HepG2 (cell line): ENCODE data around the gene WWP2. TPM values are rescaled to one million over a fixed set of nuclear protein-coding genes. Genes with fewer than 3 reads are reported as not detected.
A peak's percentile ranks its signal among the peaks of the same experiment; 100 is the strongest.
"Not testable (repeated sequence)": the region's sequence is repeated elsewhere in the genome, so short reads cannot be mapped to it uniquely, and the experiment has no call there.

ENCODE experiments used
- ATAC-seq: fragments of 200-7000 bp; cut with Tn5 transposase; 3 replicates; pipeline ENCODE4 v1.9.1; 2020; ENCODE audit warnings: mild to moderate bottlenecking, moderate library complexity
- BruUV-seq: library from RNA; stranded (reverse); fragments of 400-500 nt; replicated peaks from 2 replicates; lab custom pipeline; 2021; lab: Mats Ljungman, UMichigan
- CTCF ChIA-PET: fragments of 300-600 bp; formaldehyde crosslinking; extraction: SDS; loops from one replicate; lab custom pipeline; 2021; ENCODE audit warnings: low total read pairs, inconsistent platforms, low intra/inter-chr PET ratio; lab: Yijun Ruan, JAX
- POLR2A ChIA-PET: fragments of 350-600 bp; sonication (Branson Sonifier 250); formaldehyde crosslinking; loops from one replicate; lab custom pipeline; 2020; ENCODE audit warnings: antibody characterized with exemption, inconsistent platforms; lab: Yijun Ruan, JAX
- DNase-seq: peaks from one replicate; pipeline ENCODE4 v3.0.0-alpha.2; 2015; ENCODE audit warnings: low spot score
- FAIRE-seq: peaks from 3 replicates; lab custom pipeline; 2011; peaks lifted over from hg19 to GRCh38; lab: Jason Lieb, UNC
- H2AFZ ChIP-seq: one replicate; pipeline ENCODE4 v1.6.1; 2011; ENCODE audit warnings: low read length, inconsistent platforms
- H3K27ac ChIP-seq: fragments of 300-600 bp; 3 replicates; pipeline ENCODE4 v1.8.0; 2011; ENCODE audit warnings: mixed run types, mild to moderate bottlenecking, mixed read lengths, low read length, inconsistent platforms; ENCODE audit not compliant: insufficient read depth; ENCODE audit errors: extremely low read length
- H3K27me3 ChIP-seq, 2 experiments: fragments of 200-600 bp in 1 of 2; 2 replicates in 1 of 2; 3 replicates in 1 of 2; pipeline versions ENCODE4 v1.6.0 to v1.8.0; 2011; ENCODE audit warnings: low read length in 2 of 2, mild to moderate bottlenecking in 2 of 2, moderate library complexity in 2 of 2, inconsistent platforms in 1 of 2; ENCODE audit not compliant: insufficient read depth in 2 of 2, control insufficient read depth in 1 of 2
- H3K36me3 ChIP-seq, 2 experiments: fragments of 200-600 bp in 1 of 2; replicated peaks in 1 of 2; 2 replicates in 1 of 2; 3 replicates in 1 of 2; pipeline versions ENCODE4 v1.5.1 to v1.8.0; 2011; ENCODE audit warnings: low read length in 2 of 2, inconsistent platforms in 1 of 2; ENCODE audit not compliant: insufficient read depth in 2 of 2, control insufficient read depth in 1 of 2
- H3K4me1 ChIP-seq: 2 replicates; pipeline ENCODE4 v1.5.1; 2012; ENCODE audit warnings: low read length, inconsistent platforms; ENCODE audit not compliant: insufficient read depth
- H3K4me2 ChIP-seq: 2 replicates; pipeline ENCODE4 v1.6.0; 2011; ENCODE audit warnings: low read depth, low read length, inconsistent platforms
- H3K4me3 ChIP-seq, 3 experiments: fragments of 200-600 bp in 1 of 3; sonication (generic), shearing (Covaris generic) in 1 of 3; replicated peaks in 1 of 3; 2 replicates each; pipeline ENCODE4 v1.5.1; 2011 to 2016; ENCODE audit warnings: low read length in 3 of 3, inconsistent platforms in 2 of 3, low read depth in 2 of 3, mild to moderate bottlenecking in 2 of 3, control low read depth in 1 of 3, mixed read lengths in 1 of 3; ENCODE audit not compliant: insufficient read depth in 1 of 3
- H3K79me2 ChIP-seq: one replicate; pipeline ENCODE4 v1.6.1; 2011; ENCODE audit warnings: low read length, inconsistent platforms; ENCODE audit not compliant: insufficient read depth
- H3K9ac ChIP-seq: 2 replicates; pipeline ENCODE4 v1.6.0; 2011; ENCODE audit warnings: mild to moderate bottlenecking, low read depth, low read length, inconsistent platforms; ENCODE audit not compliant: insufficient read depth
- H3K9me3 ChIP-seq: 2 replicates; pipeline ENCODE4 v1.5.1; 2012; ENCODE audit warnings: mild to moderate bottlenecking, low read length
- H4K20me1 ChIP-seq: 2 replicates; pipeline ENCODE4 v1.6.0; 2011; ENCODE audit warnings: inconsistent platforms, mild to moderate bottlenecking, low read length, moderate library complexity; ENCODE audit not compliant: insufficient read depth
- HDAC1 ChIP-seq: sonication (generic); formaldehyde crosslinking; IDR thresholded peaks from 2 replicates; pipeline ENCODE4 v1.5.1; 2020; ENCODE audit warnings: mild to moderate bottlenecking, missing genetic modification reagents
- HOXA3 ChIP-seq: sonication (generic); formaldehyde crosslinking; IDR thresholded peaks from 2 replicates; pipeline ENCODE4 v1.5.0; 2020; ENCODE audit warnings: missing genetic modification reagents
- KLF12 ChIP-seq: sonication (generic); formaldehyde crosslinking; IDR thresholded peaks from 2 replicates; pipeline ENCODE4 v1.4.0; 2020; ENCODE audit warnings: missing genetic modification reagents, borderline replicate concordance
- MAZ ChIP-seq, 2 experiments: sonication (generic) in 1 of 2; formaldehyde crosslinking in 1 of 2; IDR thresholded peaks; 2 replicates each; pipeline versions ENCODE4 v1.5.0 to v1.6.1; 2012 to 2020; ENCODE audit warnings: low read depth in 2 of 2, mild to moderate bottlenecking in 2 of 2, borderline replicate concordance in 1 of 2, improper control_type of control experiment in 1 of 2, low read length in 1 of 2, missing genetic modification reagents in 1 of 2, moderate library complexity in 1 of 2
- PHF21A ChIP-seq: sonication (generic); formaldehyde crosslinking; IDR thresholded peaks from 2 replicates; pipeline ENCODE4 v1.5.0; 2020; ENCODE audit warnings: mild to moderate bottlenecking, missing genetic modification reagents
- RBFOX2 ChIP-seq: fragments of 200-400 bp; formaldehyde crosslinking; IDR thresholded peaks from 2 replicates; pipeline ENCODE4 v1.6.1; 2017; ENCODE audit warnings: low read depth, mild to moderate bottlenecking, low read length
- SP1 ChIP-seq, 2 experiments: fragments of 450-650 bp in 1 of 2; sonication (generic) in 1 of 2; formaldehyde crosslinking in 1 of 2; IDR thresholded peaks; 2 replicates each; pipeline versions ENCODE4 v1.4.0 to v1.6.1; 2016 to 2020; ENCODE audit warnings: missing genetic modification reagents in 1 of 2
- TAF1 ChIP-seq: sonication (generic); formaldehyde crosslinking; IDR thresholded peaks from 2 replicates; pipeline ENCODE4 v1.4.0; 2020; ENCODE audit warnings: missing genetic modification reagents
- THAP11 ChIP-seq: IDR thresholded peaks from 2 replicates; pipeline ENCODE4 v1.6.1; 2016; ENCODE audit warnings: missing biosample characterization, missing genetic modification reagents
- ZFY ChIP-seq: sonication (generic); formaldehyde crosslinking; IDR thresholded peaks from 2 replicates; pipeline ENCODE4 v1.4.0; 2020; ENCODE audit warnings: missing genetic modification reagents
- WGBS: methylation state at CpG from one replicate; pipeline ENCODE4 v1.1.6; 2017; ENCODE audit warnings: low lambda C conversion rate; 5-methylcytosine and 5-hydroxymethylcytosine counted together
- in situ Hi-C: cut with HindIII; loops from 2 replicates; pipeline ENCODE4 v1.10.0; 2017; ENCODE audit warnings: low pct_unique_long_range_greater_than_20kb; ENCODE audit not compliant: extremely low pct_ligation_motif_present
- intact Hi-C: fragments of 100-400 bp; cut with micrococcal nuclease; formaldehyde crosslinking; loops from one replicate; pipeline ENCODE4 v1.10.0; 2022; ENCODE audit not compliant: unreplicated experiment
- polyA plus RNA-seq, 8 experiments: library from polyadenylated mRNA; depleted of rRNA in 3 of 8; stranded (reverse) in 7 of 8; unstranded in 1 of 8; fragments of >200 nt; fragmentation: Illumina TruSeq in 4 of 8; extraction: Trizol in 4 of 8; gene quantifications; 2 replicates each; pipeline versions ENCODE4 v1.2.1 to v1.2.3, GENCODE V29; 2011 to 2016; ENCODE audit warnings: low read depth in 4 of 8, missing spikeins in 1 of 8, mixed read lengths in 1 of 8; ENCODE audit not compliant: insufficient read depth in 1 of 8
- total RNA-seq, 5 experiments: library from RNA; depleted of rRNA; stranded (reverse); fragments of >200 nt; fragmentation: Illumina TruSeq; extraction: Trizol; gene quantifications; 2 replicates each; pipeline ENCODE4 v1.2.3, GENCODE V29; 2016; ENCODE audit warnings: low read depth in 1 of 5
- TF ChIP-seq, protein P1 (sequence below): sonication (generic); formaldehyde crosslinking; IDR thresholded peaks from 2 replicates; pipeline ENCODE4 v1.4.0; 2020; ENCODE audit warnings: missing genetic modification reagents, borderline replicate concordance
- TF ChIP-seq, protein P2 (sequence below): sonication (generic); formaldehyde crosslinking; IDR thresholded peaks from 2 replicates; pipeline ENCODE4 v1.4.0; 2020; ENCODE audit warnings: missing genetic modification reagents
- TF ChIP-seq, protein P3 (sequence below), 2 experiments: sonication (generic) in 1 of 2; formaldehyde crosslinking in 1 of 2; IDR thresholded peaks; 2 replicates each; pipeline versions ENCODE4 v1.4.0 to v1.6.1; 2018 to 2020; ENCODE audit warnings: missing genetic modification reagents in 2 of 2, borderline replicate concordance in 1 of 2, low read depth in 1 of 2, mild to moderate bottlenecking in 1 of 2, missing biosample characterization in 1 of 2

WWP2 gene
- total and polyA plus RNA-seq, 2 of the 13 experiments (the other 11 are each of a cell fraction or from before 2014, with no cell fraction given) = 11.4 to 28.2 TPM

DNA sequence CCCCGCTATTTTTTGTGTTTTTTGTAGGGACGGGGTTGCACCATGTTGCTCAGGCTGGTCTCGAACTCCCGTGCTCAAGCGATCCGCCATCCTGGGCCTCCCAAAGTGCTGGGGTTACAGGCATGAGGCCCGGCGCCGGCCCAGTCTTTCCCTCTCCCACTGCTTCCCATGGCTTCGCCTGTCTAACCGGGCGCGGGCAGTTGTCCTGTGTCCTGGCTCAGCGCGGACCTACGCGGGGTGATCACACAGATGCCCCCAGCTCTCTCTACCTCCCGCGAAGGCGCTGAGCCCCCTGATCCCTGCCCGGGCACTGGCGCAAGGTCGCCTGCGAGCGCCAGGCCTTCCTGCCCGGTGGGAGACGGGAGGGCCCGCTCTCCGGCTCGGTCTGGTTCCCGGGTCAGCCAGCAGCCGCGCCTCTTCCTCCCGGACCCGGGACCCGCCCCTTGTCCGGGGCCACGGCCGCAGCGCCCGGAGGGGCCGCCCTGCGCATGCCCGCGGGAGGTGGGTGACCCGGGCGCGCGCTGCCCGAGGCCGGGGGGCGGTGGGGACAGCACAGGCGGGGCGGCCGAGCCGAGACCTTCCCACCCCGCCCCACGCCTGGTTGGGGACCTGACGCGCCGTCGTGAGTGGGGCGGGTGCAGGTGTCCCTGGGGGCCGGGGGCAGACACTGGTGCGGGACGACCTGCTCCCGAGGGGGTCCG is 203.0 kb downstream of the WWP2 start:
- ATAC-seq = peak; percentile 95
- POLR2A ChIA-PET; H2AFZ ChIP-seq; FAIRE-seq; H3K79me2 ChIP-seq; in situ Hi-C loops; H3K36me3 ChIP-seq; CTCF ChIA-PET; H4K20me1 ChIP-seq; H3K9me3 ChIP-seq; DNase-seq; H3K27me3 ChIP-seq; H3K4me1 ChIP-seq; H3K27ac ChIP-seq; intact Hi-C loops; TF ChIP-seq SP1 (IDR thresholded peaks at IDR 0.05); MAZ (IDR thresholded peaks at IDR 0.05; ENCODE audit: borderline replicate concordance, low read depth, low read length): not testable (repeated sequence)
- 59% methylated on average over 11 of the region's 68 CpGs for WGBS
- Histone ChIP-seq H3K9ac (peak overlapping the region; percentile 59), H3K4me2 (peak overlapping the region; percentile 76), H3K4me3 (peak overlapping the region; percentile 7 to 57 (median 53); a peak in 5 of 6 replicates)
- TSS peak; percentile 80 for BruUV-seq
- peak; percentile 73 for TF ChIP-seq RBFOX2
- TF ChIP-seq TAF1 = peak; percentile 42; the same call in 1 of the 2 replicates
- TF ChIP-seq, protein P1, sequence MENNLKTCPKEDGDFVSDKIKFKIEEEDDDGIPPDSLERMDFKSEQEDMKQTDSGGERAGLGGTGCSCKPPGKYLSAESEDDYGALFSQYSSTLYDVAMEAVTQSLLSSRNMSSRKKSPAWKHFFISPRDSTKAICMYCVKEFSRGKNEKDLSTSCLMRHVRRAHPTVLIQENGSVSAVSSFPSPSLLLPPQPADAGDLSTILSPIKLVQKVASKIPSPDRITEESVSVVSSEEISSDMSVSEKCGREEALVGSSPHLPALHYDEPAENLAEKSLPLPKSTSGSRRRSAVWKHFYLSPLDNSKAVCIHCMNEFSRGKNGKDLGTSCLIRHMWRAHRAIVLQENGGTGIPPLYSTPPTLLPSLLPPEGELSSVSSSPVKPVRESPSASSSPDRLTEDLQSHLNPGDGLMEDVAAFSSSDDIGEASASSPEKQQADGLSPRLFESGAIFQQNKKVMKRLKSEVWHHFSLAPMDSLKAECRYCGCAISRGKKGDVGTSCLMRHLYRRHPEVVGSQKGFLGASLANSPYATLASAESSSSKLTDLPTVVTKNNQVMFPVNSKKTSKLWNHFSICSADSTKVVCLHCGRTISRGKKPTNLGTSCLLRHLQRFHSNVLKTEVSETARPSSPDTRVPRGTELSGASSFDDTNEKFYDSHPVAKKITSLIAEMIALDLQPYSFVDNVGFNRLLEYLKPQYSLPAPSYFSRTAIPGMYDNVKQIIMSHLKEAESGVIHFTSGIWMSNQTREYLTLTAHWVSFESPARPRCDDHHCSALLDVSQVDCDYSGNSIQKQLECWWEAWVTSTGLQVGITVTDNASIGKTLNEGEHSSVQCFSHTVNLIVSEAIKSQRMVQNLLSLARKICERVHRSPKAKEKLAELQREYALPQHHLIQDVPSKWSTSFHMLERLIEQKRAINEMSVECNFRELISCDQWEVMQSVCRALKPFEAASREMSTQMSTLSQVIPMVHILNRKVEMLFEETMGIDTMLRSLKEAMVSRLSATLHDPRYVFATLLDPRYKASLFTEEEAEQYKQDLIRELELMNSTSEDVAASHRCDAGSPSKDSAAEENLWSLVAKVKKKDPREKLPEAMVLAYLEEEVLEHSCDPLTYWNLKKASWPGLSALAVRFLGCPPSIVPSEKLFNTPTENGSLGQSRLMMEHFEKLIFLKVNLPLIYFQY = peak; percentile 52; the same call in 1 of the 2 replicates
- peak; percentile 86 for TF ChIP-seq ZFY (CRISPR knock-in tag)
- TF ChIP-seq, protein P2, sequence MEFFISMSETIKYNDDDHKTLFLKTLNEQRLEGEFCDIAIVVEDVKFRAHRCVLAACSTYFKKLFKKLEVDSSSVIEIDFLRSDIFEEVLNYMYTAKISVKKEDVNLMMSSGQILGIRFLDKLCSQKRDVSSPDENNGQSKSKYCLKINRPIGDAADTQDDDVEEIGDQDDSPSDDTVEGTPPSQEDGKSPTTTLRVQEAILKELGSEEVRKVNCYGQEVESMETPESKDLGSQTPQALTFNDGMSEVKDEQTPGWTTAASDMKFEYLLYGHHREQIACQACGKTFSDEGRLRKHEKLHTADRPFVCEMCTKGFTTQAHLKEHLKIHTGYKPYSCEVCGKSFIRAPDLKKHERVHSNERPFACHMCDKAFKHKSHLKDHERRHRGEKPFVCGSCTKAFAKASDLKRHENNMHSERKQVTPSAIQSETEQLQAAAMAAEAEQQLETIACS (CRISPR knock-in tag) = peak; percentile 76
- peak; percentile 40; the same call in 1 of the 2 replicates for TF ChIP-seq SP1 (CRISPR knock-in tag; IDR thresholded peaks at IDR 0.05)
- TF ChIP-seq HOXA3 (CRISPR knock-in tag) = peak; percentile 33; the same call in 1 of the 2 replicates
- peak; percentile 56; the same call in 1 of the 2 replicates for TF ChIP-seq MAZ (CRISPR knock-in tag; IDR thresholded peaks at IDR 0.05; ENCODE audit: low read depth)
- TF ChIP-seq KLF12 (CRISPR knock-in tag) = peak; percentile 72; the same call in 1 of the 2 replicates
- TF ChIP-seq HDAC1 = 0 out of 2 replicates have a peak, but pooled peaks have one; percentile 24
- TF ChIP-seq, protein P3, sequence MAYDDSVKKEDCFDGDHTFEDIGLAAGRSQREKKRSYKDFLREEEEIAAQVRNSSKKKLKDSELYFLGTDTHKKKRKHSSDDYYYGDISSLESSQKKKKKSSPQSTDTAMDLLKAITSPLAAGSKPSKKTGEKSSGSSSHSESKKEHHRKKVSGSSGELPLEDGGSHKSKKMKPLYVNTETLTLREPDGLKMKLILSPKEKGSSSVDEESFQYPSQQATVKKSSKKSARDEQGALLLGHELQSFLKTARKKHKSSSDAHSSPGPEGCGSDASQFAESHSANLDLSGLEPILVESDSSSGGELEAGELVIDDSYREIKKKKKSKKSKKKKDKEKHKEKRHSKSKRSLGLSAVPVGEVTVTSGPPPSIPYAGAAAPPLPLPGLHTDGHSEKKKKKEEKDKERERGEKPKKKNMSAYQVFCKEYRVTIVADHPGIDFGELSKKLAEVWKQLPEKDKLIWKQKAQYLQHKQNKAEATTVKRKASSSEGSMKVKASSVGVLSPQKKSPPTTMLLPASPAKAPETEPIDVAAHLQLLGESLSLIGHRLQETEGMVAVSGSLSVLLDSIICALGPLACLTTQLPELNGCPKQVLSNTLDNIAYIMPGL (CRISPR knock-in tag; IDR thresholded peaks at IDR 0.05; ENCODE audit: borderline replicate concordance in 1 of 2, low read depth in 1 of 2) = 0 out of 4 replicates have a peak, but pooled peaks of 1 of the 2 experiments have one; percentile 18
- peak; percentile 46; the same call in 1 of the 2 replicates for TF ChIP-seq THAP11 (CRISPR knock-in tag)
- TF ChIP-seq PHF21A = peak; percentile 21; the same call in 1 of the 2 replicates
